Measurements from ENCODE around the gene ARHGAP22.

ARHGAP22 gene

DNA sequence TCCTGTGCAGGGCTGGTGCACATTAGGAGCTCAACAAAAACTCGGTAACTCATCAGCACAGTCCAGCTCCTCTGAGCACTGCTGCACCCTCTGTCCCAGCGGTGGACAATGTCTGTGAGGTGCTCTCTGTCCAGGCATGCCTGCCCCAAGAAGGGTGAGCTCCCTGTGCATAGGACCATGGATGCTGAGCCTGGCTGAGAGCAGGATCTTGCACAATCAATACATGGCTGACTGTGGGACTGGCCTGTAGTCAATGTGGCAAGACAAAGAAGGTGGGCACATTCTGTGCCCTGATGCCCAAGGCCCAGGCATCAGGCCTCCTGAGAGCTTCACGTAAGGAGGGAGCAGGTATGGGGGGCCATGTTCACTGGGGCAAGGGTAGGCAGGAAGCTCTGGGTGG lies 17.1 kb downstream of the ARHGAP22 start:
- DNase-seq (ENCODE audit: low read depth in 2 of 2) = no peak

GRCh38 chr10:48587101-48587500 lies 17.8 kb downstream of the ARHGAP22 start:
- no peak for DNase-seq (ENCODE audit: low read depth in 2 of 2)

DNA sequence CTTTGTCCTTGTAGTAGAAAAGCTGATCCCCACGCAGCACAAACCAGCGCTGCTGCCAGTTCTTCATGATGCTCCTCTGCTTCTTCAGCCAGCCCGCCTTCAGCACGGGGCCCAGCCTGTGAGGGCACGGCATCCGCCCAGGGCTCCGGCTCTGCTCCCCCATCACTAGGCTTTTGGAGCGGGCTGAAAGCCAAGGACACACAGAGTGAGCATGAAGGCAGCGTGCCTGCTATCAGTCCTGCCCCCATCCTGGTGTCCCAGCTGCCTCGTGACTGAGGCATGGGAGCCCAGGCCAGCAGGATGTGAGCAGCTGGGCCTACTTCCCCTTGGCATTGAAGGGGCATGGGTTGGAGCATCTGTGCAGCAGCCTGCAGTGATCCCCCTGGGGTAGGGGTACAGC lies 21.9 kb downstream of the ARHGAP22 start:
- no peak for DNase-seq (ENCODE audit: low read depth in 2 of 2)

GRCh38 chr10:48580236-48580635 lies 24.6 kb downstream of the ARHGAP22 start:
- DNase-seq (ENCODE audit: low read depth in 2 of 2) = no peak

GRCh38 chr10:48579251-48579960 lies 25.5 kb downstream of the ARHGAP22 start:
- DNase-seq (ENCODE audit: low read depth in 2 of 2) = no peak

DNA sequence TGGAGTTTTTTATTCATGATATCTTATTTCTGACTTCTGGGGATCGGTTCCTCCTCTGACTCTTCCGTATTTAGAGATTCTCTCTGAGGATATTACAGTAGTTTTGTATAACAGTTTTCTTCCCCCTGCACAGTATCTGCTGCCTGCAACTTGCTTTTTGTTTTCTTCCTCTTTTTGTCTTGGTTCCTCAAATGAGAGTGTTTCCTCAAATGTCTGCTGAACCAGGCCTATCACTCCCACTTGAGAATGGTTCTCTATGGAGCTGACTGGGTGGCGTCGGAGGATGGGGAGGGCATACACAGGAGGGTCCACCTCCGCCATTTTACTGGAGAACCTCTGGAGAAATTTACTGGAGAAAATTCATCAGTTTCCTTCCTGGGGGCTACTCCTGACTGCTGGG lies 27.7 kb downstream of the ARHGAP22 start:
- DNase-seq (ENCODE audit: low read depth in 2 of 2) = no peak

DNA sequence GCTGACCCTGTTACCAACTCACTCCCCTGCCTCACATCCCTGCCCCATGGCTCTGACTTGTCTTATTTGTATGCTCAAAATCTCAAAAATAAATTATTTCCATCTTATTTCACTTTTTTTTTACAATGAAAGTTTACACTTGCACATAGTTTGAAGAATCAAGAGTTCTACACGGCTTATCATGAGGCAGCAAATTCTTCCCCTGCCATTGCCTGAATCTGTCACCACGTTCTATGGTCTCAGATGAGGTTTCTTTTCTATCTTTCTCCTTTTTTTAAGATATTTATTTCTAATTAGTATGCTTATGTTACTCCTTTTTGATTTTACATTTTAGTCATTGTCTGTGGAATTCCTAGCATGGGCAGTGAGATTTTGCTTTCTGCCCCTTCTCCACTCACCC lies 28.4 kb downstream of the ARHGAP22 start:
- no peak for DNase-seq (ENCODE audit: low read depth in 2 of 2)

GRCh38 chr10:48575901-48576300 lies 29.0 kb downstream of the ARHGAP22 start:
- DNase-seq (ENCODE audit: low read depth in 2 of 2) = no peak

DNA sequence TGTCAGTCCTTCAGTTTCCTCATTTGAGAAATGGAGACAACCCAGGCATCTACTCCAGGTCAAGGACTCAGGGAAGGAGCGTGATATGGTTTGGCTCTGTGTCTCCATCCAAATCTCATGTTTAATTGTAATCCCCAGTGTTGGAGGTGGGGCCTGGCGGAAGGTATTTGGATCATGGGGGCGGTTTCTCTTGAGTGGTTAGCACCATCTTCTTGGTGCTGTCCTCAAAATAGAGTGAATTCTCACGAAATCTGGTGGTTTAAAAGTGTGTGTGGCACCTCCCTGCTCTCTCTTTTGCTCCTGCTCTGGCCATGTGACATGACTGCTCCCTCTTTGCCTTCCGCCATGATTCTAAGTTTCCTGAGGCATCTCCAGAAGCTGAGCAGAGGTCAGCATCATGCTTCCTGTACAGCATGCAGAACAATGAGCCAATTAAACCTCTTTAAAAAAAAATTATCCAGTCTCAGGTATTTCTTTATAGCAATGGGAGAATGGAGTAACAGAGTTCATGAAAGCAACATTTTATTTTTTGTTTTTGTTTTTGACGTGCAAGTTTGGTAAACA lies 30.0 kb downstream of the ARHGAP22 start:
- DNase-seq (ENCODE audit: low read depth in 2 of 2) = no peak

- DNase-seq (ENCODE audit: low read depth in 2 of 2) = no peak
These were observed 30.5 kb downstream of the ARHGAP22 start for GRCh38 chr10:48574322-48574796.

- no peak for DNase-seq (ENCODE audit: low read depth in 2 of 2)
These were observed 31.8 kb downstream of the ARHGAP22 start for GRCh38 chr10:48573045-48573444.

GRCh38 chr10:48572414-48572813 lies 32.5 kb downstream of the ARHGAP22 start:
- no peak for DNase-seq (ENCODE audit: low read depth in 2 of 2)

DNA sequence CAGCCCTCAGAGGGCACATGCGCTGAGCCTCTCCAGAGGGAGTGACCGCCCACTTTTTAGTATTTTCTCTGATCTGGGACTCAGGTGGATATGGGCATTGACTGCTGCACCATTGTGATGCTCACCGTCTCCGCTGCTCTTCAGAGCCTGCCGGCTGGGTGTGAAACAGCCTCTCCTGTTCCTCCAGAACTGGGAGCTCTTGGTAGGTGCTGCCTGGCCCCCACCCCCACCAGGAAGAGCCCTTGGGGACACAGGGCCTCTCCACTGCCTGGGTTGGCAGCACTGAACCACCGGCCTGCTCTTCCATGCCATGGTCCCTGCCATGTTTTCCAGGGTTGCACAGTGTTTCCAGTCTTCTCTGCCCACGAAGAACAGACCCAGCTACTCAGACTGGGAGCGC lies 36.3 kb downstream of the ARHGAP22 start:
- no peak for DNase-seq (ENCODE audit: low read depth in 2 of 2)

GRCh38 chr10:48568131-48568530 lies 36.7 kb downstream of the ARHGAP22 start:
- no peak for DNase-seq (ENCODE audit: low read depth in 2 of 2)

- DNase-seq (ENCODE audit: low read depth in 2 of 2) = no peak
These were observed 37.5 kb downstream of the ARHGAP22 start for GRCh38 chr10:48567346-48567745.

DNA sequence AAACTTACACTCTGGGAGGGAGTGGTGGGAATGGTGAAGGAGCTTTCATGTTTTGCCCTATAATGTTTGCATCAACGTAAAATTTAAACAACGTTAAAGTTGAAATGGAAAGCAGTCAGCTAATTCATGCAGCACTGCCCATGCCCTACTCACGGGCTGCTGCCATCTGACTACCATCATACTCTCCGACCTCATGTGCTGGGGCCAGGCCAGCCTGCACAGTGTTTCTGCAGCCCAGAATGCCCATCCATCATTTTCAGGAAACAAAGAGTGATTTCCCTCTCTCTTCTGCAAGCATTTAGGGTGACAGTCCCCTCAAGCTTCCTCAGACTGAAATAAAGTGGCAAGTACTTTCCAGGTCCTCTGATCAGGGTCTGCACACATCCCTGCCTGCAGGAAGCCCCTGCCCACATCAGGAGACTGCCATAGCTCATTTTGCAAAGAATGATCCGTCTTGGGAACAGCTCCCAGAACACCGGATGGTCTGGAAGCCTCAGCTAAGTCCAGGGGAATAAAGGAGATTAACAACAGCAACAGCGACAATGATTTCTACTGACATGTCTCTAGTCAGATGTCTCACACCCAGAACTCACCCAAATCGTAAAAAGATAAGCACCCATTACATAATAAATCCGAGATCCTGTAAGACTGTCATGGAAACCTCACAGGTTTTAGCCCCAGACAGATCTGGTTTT lies 40.3 kb downstream of the ARHGAP22 start:
- DNase-seq (ENCODE audit: low read depth in 2 of 2) = no peak

- no peak for DNase-seq (ENCODE audit: low read depth in 2 of 2)
These were observed 47.3 kb downstream of the ARHGAP22 start for GRCh38 chr10:48557511-48558123.

GRCh38 chr10:48556713-48557112 lies 48.2 kb downstream of the ARHGAP22 start:
- DNase-seq (ENCODE audit: low read depth in 2 of 2) = no peak

- DNase-seq (ENCODE audit: low read depth in 2 of 2) = no peak
These were observed 48.8 kb downstream of the ARHGAP22 start for GRCh38 chr10:48556065-48556464.

DNA sequence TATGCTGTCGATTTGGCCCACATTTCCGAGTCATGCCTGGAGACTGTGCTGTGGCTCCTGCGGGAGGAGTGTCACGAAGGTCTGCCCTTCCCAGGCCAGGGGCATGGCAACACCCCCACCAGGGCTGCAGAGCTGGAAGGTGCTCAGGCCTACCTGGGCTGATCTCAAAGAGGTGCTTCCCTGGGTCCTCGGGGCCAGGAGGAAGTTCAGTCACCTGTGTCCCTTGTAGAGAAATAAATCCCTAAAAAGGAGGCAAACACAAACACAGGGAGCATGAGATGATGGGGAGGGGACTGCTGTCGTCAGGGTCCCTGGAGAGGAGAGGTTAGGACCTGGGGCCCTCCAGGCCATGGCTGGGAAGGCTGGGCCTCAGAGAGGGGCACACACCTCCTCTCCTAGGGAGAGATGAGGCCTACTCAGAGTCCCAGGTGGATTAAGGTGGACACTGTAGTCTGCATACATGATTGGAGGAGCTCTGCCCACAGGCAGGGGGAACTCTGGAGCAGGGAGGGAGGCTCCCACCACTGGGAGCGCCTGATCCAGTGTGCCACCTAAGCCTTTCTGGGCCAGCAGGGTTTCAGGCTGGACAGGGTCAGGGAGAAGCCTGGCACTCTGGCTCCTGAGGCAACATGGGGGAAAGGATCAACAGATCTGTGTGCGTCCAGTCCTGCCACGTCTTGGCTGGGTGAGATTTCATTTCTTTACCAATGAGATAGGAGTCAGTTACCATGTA lies 49.4 kb downstream of the ARHGAP22 start:
- no peak for DNase-seq (ENCODE audit: low read depth in 2 of 2)

- DNase-seq (ENCODE audit: low read depth in 2 of 2) = no peak
These were observed 50.2 kb downstream of the ARHGAP22 start for GRCh38 chr10:48554656-48555055.

- DNase-seq (ENCODE audit: low read depth in 2 of 2) = no peak
These were observed 50.6 kb downstream of the ARHGAP22 start for GRCh38 chr10:48554246-48554645.

Measured in fibroblast of skin of left biceps (primary cell).